H9 (cell line): ENCODE data around the gene ABCA3. TPM values are rescaled to one million over a fixed set of nuclear protein-coding genes. Genes with fewer than 3 reads are reported as not detected.

Experiments used
- DNase-seq: peaks from one replicate; pipeline ENCODE4 v3.0.0-alpha.2; 2017
- H2AFZ ChIP-seq: one replicate; pipeline ENCODE4 v1.6.1; 2013; ENCODE audit warnings: mild to moderate bottlenecking, low read length, control low read depth, moderate library complexity
- H2AK5ac ChIP-seq: 2 replicates; pipeline ENCODE4 v1.6.1; 2013; ENCODE audit warnings: low read length, control low read depth, mixed read lengths; ENCODE audit not compliant: insufficient read length
- H2BK120ac ChIP-seq: one replicate; pipeline ENCODE4 v1.6.1; 2013; ENCODE audit warnings: low read depth, mild to moderate bottlenecking, low read length, control low read depth, inconsistent platforms; ENCODE audit not compliant: poor library complexity, severe bottlenecking
- H2BK12ac ChIP-seq: 2 replicates; pipeline ENCODE4 v1.6.1; 2013; ENCODE audit warnings: low read length, control low read depth, mixed read lengths, low read depth; ENCODE audit not compliant: insufficient read length
- H2BK15ac ChIP-seq: 2 replicates; pipeline ENCODE4 v1.6.1; 2013; ENCODE audit warnings: low read depth, low read length, control low read depth
- H2BK20ac ChIP-seq: one replicate; pipeline ENCODE4 v1.6.1; 2013; ENCODE audit warnings: low read depth, mild to moderate bottlenecking, low read length, control low read depth, inconsistent platforms; ENCODE audit not compliant: poor library complexity, severe bottlenecking
- H2BK5ac ChIP-seq: 2 replicates; pipeline ENCODE4 v1.6.1; 2013; ENCODE audit warnings: low read length, control low read depth, mixed read lengths; ENCODE audit not compliant: insufficient read length
- H3K14ac ChIP-seq: 2 replicates; pipeline ENCODE4 v1.6.1; 2013; ENCODE audit warnings: low read length, control low read depth; ENCODE audit not compliant: insufficient read depth
- H3K18ac ChIP-seq: 2 replicates; pipeline ENCODE4 v1.6.1; 2013; ENCODE audit warnings: low read depth, mild to moderate bottlenecking, mixed read lengths, low read length, control low read depth; ENCODE audit not compliant: insufficient read length
- H3K23ac ChIP-seq: 2 replicates; pipeline ENCODE4 v1.6.1; 2013; ENCODE audit warnings: low read length, control low read depth, mixed read lengths, low read depth; ENCODE audit not compliant: insufficient read length
- H3K23me2 ChIP-seq: 2 replicates; pipeline ENCODE4 v1.6.1; 2013; ENCODE audit warnings: low read depth, mild to moderate bottlenecking, mixed read lengths, low read length, control low read depth; ENCODE audit not compliant: insufficient read length, poor library complexity, severe bottlenecking
- H3K27ac ChIP-seq: 2 replicates; pipeline ENCODE4 v1.5.1; 2013; ENCODE audit warnings: low read length, control low read depth, mixed read lengths, low read depth; ENCODE audit not compliant: insufficient read length
- H3K27me3 ChIP-seq: 2 replicates; pipeline ENCODE4 v1.6.1; 2013; ENCODE audit warnings: low read length, control low read depth, inconsistent platforms; ENCODE audit not compliant: insufficient read depth
- H3K4ac ChIP-seq: 2 replicates; pipeline ENCODE4 v1.6.1; 2013; ENCODE audit warnings: low read depth, mild to moderate bottlenecking, control low read depth, inconsistent platforms, low read length, moderate library complexity
- H3K4me1 ChIP-seq: 2 replicates; pipeline ENCODE4 v1.6.1; 2013; ENCODE audit warnings: low read length, control low read depth, inconsistent platforms; ENCODE audit not compliant: insufficient read depth
- H3K4me2 ChIP-seq: 2 replicates; pipeline ENCODE4 v1.6.1; 2013; ENCODE audit warnings: low read length, control low read depth, mixed read lengths; ENCODE audit not compliant: insufficient read length, insufficient read depth
- H3K56ac ChIP-seq: 2 replicates; pipeline ENCODE4 v1.6.1; 2013; ENCODE audit warnings: low read depth, mild to moderate bottlenecking, mixed read lengths, low read length, control low read depth; ENCODE audit not compliant: insufficient read length
- H3K79me1 ChIP-seq: 2 replicates; pipeline ENCODE4 v1.6.1; 2013; ENCODE audit warnings: low read depth, mild to moderate bottlenecking, moderate library complexity, low read length, control low read depth, inconsistent platforms; ENCODE audit not compliant: insufficient read depth, poor library complexity, severe bottlenecking
- H3K79me2 ChIP-seq: 2 replicates; pipeline ENCODE4 v1.6.1; 2013; ENCODE audit warnings: low read length, control low read depth, inconsistent platforms; ENCODE audit not compliant: insufficient read depth
- H3K9ac ChIP-seq: 2 replicates; pipeline ENCODE4 v1.6.1; 2013; ENCODE audit warnings: low read length, control low read depth, mixed read lengths; ENCODE audit not compliant: insufficient read length; ENCODE audit errors: extremely low read depth
- H3K9me3 ChIP-seq: one replicate; pipeline ENCODE4 v1.6.1; 2013; ENCODE audit warnings: low read depth, low read length, inconsistent platforms; ENCODE audit not compliant: control insufficient read depth
- H3T11ph ChIP-seq: one replicate; pipeline ENCODE4 v1.6.1; 2013; ENCODE audit warnings: mild to moderate bottlenecking, low read length, control low read depth, inconsistent platforms
- H4K20me1 ChIP-seq: one replicate; pipeline ENCODE4 v1.6.1; 2013; ENCODE audit not compliant: control insufficient read depth, insufficient read length, insufficient read depth
- H4K5ac ChIP-seq: 2 replicates; pipeline ENCODE4 v1.6.1; 2013; ENCODE audit warnings: low read depth, mild to moderate bottlenecking, mixed read lengths, low read length, control low read depth; ENCODE audit not compliant: insufficient read length
- H4K8ac ChIP-seq: replicated peaks from 2 replicates; pipeline ENCODE4 v1.6.1; 2013; ENCODE audit warnings: low read length, control low read depth, mixed read lengths, low read depth; ENCODE audit not compliant: insufficient read length
- H4K91ac ChIP-seq: 2 replicates; pipeline ENCODE4 v1.6.1; 2013; ENCODE audit warnings: low read depth, mild to moderate bottlenecking, moderate library complexity, mixed read lengths, low read length, control low read depth; ENCODE audit not compliant: insufficient read length
- H3K27ac Mint-ChIP-seq, 3 experiments: 2 replicates in 2 of 3; 3 replicates in 1 of 3; pipeline ENCODE4 v1.8.0; 2020 to 2021; ENCODE audit warnings: mixed read lengths in 3 of 3, mild to moderate bottlenecking in 1 of 3, moderate library complexity in 1 of 3
- H3K27me3 Mint-ChIP-seq: 2 replicates; pipeline ENCODE4 v1.8.0; 2021; ENCODE audit warnings: low read depth, mild to moderate bottlenecking, moderate library complexity, mixed read lengths
- H3K36me3 Mint-ChIP-seq, 3 experiments: 2 replicates in 2 of 3; 3 replicates in 1 of 3; pipeline ENCODE4 v1.8.0; 2020 to 2021; ENCODE audit warnings: low read depth in 3 of 3, mixed read lengths in 3 of 3; ENCODE audit not compliant: insufficient read depth in 1 of 3
- H3K4me1 Mint-ChIP-seq, 2 experiments: 2 replicates each; pipeline ENCODE4 v1.8.0; 2020; ENCODE audit warnings: mixed read lengths in 2 of 2
- H3K4me3 Mint-ChIP-seq, 2 experiments: 2 replicates in 1 of 2; 3 replicates in 1 of 2; pipeline ENCODE4 v1.8.0; 2020 to 2021; ENCODE audit warnings: mild to moderate bottlenecking in 2 of 2, mixed read lengths in 2 of 2, moderate library complexity in 1 of 2
- H3K9me3 Mint-ChIP-seq, 2 experiments: 2 replicates in 1 of 2; 3 replicates in 1 of 2; pipeline ENCODE4 v1.8.0; 2020; ENCODE audit warnings: mild to moderate bottlenecking in 2 of 2, mixed read lengths in 2 of 2, moderate library complexity in 1 of 2
- WGBS: extraction: QIAGEN DNeasy Blood & Tissue Kit; methylation state at CpG from one replicate; pipeline ENCODE4 v1.1.7; 2013; ENCODE audit warnings: missing lambda C conversion rate, low lambda C conversion rate, mixed read lengths; ENCODE audit not compliant: insufficient read length; ENCODE audit errors: extremely low coverage; 5-methylcytosine and 5-hydroxymethylcytosine counted together
- total RNA-seq: library from RNA; stranded (reverse); gene quantifications from 2 replicates; pipeline ENCODE4 v1.2.1, GENCODE V29; 2021
- TF ChIP-seq, protein P1 (sequence below): fragments of 200-600 bp; sonication (generic); conservative IDR thresholded peaks from 3 replicates; pipeline ENCODE4 v1.8.0; 2021; ENCODE audit warnings: antibody characterized with exemption, mild to moderate bottlenecking

The ABCA3 gene
- total RNA-seq, 1 experiment from 2014 or later = 8.0 TPM

DNA sequence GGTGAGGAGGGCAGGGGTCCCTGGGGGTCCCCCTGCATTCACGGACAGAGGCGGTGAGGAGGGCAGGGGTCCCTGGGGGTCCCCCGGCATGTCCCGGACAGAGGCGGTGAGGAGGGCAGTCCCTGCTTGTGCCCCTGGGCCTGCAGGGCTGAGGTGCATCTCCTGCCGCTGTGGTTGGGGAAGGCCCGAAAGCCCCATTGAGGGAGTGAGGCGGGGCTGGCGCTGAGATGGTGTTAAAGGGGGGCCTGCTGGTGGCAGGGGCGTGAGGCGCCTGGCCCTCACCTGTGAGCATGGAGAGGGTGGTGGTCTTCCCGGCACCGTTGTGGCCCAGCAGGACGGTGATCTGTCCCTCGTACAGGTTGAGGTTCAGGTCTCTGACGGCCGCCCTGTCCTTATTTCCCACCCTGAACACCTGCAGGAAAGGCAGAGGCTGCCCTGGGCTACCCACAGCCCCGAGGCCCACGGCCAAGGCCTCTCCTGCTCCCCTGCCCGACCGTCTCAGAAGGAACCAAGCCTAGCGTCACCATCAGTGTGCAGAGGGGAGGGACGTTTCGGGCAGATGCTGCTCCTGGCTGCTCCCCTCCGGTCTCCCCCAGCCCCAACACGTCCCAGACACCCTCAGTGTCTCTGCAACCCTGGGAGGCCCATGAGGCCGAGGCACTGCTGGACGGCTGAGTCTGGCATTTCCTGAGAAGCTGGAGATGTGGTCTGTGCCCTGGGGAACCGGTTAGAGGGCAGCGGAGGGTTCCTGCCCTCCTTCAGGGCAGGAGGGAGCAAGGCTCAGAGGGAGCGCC lies 41.2 kb downstream of the ABCA3 start:
- H3K4me1 Mint-ChIP-seq = no peaks in the 10 kb centered on the region
- Histone ChIP-seq H4K20me1 (no peaks in the 10 kb centered on the region), H2AK5ac (no peak overlapping the region), H4K91ac (no peak overlapping the region), H2BK5ac (no peak overlapping the region), H3K23ac (no peak overlapping the region), H2BK20ac (no peak overlapping the region), H3K79me2 (no peaks in the 10 kb centered on the region), H3T11ph (no peak overlapping the region), H3K9ac (no peak overlapping the region), H3K9me3 (no peaks in the 10 kb centered on the region), H3K23me2 (no peaks in the 10 kb centered on the region), H3K4me2 (no peak overlapping the region), H3K4me1 (0 out of 2 replicates have a peak, but pooled peaks cover 3% of the 10 kb centered on the region), H3K27me3 (no peaks in the 10 kb centered on the region), H3K27ac (no peak overlapping the region), H3K79me1 (no peaks in the 10 kb centered on the region), H4K8ac (no peak overlapping the region), H3K56ac (no peak overlapping the region), H4K5ac (no peak overlapping the region), H3K14ac (no peak overlapping the region; the same call in 1 of the 2 replicates), H2BK15ac (no peak overlapping the region), H2BK120ac (no peak overlapping the region), H3K4ac (no peak overlapping the region), H2BK12ac (no peak overlapping the region), H2AFZ (no peak overlapping the region), H3K18ac (no peak overlapping the region)
- DNase-seq = no peak
- H3K36me3 Mint-ChIP-seq = no peaks in the 10 kb centered on the region; a peak in 1 of 7 replicates
- H3K9me3 Mint-ChIP-seq = no peaks in the 10 kb centered on the region
- TF ChIP-seq, protein P1, sequence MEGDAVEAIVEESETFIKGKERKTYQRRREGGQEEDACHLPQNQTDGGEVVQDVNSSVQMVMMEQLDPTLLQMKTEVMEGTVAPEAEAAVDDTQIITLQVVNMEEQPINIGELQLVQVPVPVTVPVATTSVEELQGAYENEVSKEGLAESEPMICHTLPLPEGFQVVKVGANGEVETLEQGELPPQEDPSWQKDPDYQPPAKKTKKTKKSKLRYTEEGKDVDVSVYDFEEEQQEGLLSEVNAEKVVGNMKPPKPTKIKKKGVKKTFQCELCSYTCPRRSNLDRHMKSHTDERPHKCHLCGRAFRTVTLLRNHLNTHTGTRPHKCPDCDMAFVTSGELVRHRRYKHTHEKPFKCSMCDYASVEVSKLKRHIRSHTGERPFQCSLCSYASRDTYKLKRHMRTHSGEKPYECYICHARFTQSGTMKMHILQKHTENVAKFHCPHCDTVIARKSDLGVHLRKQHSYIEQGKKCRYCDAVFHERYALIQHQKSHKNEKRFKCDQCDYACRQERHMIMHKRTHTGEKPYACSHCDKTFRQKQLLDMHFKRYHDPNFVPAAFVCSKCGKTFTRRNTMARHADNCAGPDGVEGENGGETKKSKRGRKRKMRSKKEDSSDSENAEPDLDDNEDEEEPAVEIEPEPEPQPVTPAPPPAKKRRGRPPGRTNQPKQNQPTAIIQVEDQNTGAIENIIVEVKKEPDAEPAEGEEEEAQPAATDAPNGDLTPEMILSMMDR = no peak
- no CpG with 5 or more reads among the region's 31 CpGs for WGBS
- H3K27me3 Mint-ChIP-seq = no peaks in the 10 kb centered on the region; the same call in 1 of the 2 replicates
- no peak overlapping the region for H3K4me3 Mint-ChIP-seq
- H3K27ac Mint-ChIP-seq = no peak overlapping the region; a peak in 1 of 7 replicates
